Measurements from ENCODE around the gene MACROD2. TPM values are rescaled to one million over a fixed set of nuclear protein-coding genes. Genes with fewer than 3 reads are reported as not detected.

The MACROD2 gene
- total and polyA plus RNA-seq, 4 donors, result 0.66 to 10.5 (median 3.3) TPM

DNA sequence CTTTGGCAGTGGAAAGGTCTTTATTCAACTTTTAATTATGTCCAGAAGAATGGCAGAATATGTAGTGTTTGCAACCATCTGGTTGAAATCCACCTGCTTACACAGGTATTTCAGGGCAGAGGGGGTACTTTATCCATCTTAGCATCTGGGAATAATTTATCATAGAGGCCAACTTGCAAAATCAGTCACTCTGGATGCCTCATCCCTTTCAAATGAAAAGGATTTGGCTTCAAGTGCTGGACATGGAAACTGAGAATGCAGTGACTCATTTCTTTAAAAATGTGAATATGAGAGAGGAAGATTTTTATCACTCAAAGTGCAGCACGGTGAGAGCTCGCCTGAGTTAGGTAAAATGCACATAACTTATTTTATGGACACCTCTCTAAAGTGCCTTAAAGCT, 1819.6 kb downstream of the MACROD2 start:
- Histone ChIP-seq H3K4me1 (ENCODE audit: control insufficient read depth in 4 of 4, insufficient read depth in 4 of 4, low read length in 3 of 4) (peaks cover 6 to 25% (median 16%) of the 10 kb centered on the region in 4 donors), H3K9ac (ENCODE audit: low read depth in 1 of 2, low read length in 2 of 2) (no peak overlapping the region), H3K27ac (ENCODE audit: low read depth in 1 of 2, low read length in 2 of 2) (no peak overlapping the region), H3K4me3 (ENCODE audit: low read depth in 1 of 3, low read length in 3 of 3) (no peak overlapping the region), H3K36me3 (ENCODE audit: control insufficient read depth in 4 of 4, insufficient read depth in 3 of 4, low read depth in 1 of 4, low read length in 3 of 4) (no peaks in the 10 kb centered on the region), H3K9me3 (ENCODE audit: control insufficient read depth in 4 of 4, low read length in 3 of 4) (no peaks in the 10 kb centered on the region), H3K27me3 (ENCODE audit: control insufficient read depth in 4 of 4, insufficient read depth in 4 of 4, low read length in 3 of 4) (no peaks in the 10 kb centered on the region)
- 81% methylated on average over 2 of the region's 2 CpGs for WGBS
- DNase-seq (ENCODE audit: low spot score), result no peak
- TF ChIP-seq, protein P1, sequence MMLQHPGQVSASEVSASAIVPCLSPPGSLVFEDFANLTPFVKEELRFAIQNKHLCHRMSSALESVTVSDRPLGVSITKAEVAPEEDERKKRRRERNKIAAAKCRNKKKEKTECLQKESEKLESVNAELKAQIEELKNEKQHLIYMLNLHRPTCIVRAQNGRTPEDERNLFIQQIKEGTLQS (IDR thresholded peaks at IDR 0.05), result no peak
- TF ChIP-seq RXRA (IDR thresholded peaks at IDR 0.05), result no peak
- TF ChIP-seq HNF4A (conservative IDR thresholded peaks at IDR 0.05), result no peak
- TF ChIP-seq CTCF (IDR thresholded peaks at IDR 0.05; ENCODE audit: low read depth, low read length, missing input control), result no peak
- no peak for TF ChIP-seq HNF4G (IDR thresholded peaks at IDR 0.05)
- TF ChIP-seq JUND (IDR thresholded peaks at IDR 0.05), result no peak
- TF ChIP-seq NR2F2 (IDR thresholded peaks at IDR 0.05), result no peak
- TF ChIP-seq YY1 (IDR thresholded peaks at IDR 0.05), result no peak
- no peak for TF ChIP-seq REST (IDR thresholded peaks at IDR 0.05)
- no peak for TF ChIP-seq EGR1 (IDR thresholded peaks at IDR 0.05; ENCODE audit: low read depth in 2 of 2)
- no peak for TF ChIP-seq GABPA (IDR thresholded peaks at IDR 0.05 in 1 of 2, conservative IDR thresholded peaks at IDR 0.05 in 1 of 2)
- no peak for TF ChIP-seq MAX (IDR thresholded peaks at IDR 0.05)
- no peak for TF ChIP-seq SP1 (IDR thresholded peaks at IDR 0.05)
- TF ChIP-seq RAD21 (IDR thresholded peaks at IDR 0.05), result no peak
- no peak for TF ChIP-seq FOXA2 (IDR thresholded peaks at IDR 0.05)
- TF ChIP-seq, protein P2, sequence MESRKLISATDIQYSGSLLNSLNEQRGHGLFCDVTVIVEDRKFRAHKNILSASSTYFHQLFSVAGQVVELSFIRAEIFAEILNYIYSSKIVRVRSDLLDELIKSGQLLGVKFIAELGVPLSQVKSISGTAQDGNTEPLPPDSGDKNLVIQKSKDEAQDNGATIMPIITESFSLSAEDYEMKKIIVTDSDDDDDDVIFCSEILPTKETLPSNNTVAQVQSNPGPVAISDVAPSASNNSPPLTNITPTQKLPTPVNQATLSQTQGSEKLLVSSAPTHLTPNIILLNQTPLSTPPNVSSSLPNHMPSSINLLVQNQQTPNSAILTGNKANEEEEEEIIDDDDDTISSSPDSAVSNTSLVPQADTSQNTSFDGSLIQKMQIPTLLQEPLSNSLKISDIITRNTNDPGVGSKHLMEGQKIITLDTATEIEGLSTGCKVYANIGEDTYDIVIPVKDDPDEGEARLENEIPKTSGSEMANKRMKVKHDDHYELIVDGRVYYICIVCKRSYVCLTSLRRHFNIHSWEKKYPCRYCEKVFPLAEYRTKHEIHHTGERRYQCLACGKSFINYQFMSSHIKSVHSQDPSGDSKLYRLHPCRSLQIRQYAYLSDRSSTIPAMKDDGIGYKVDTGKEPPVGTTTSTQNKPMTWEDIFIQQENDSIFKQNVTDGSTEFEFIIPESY (IDR thresholded peaks at IDR 0.05), result no peak
- no peak for TF ChIP-seq FOXA1 (IDR thresholded peaks at IDR 0.05)

DNA sequence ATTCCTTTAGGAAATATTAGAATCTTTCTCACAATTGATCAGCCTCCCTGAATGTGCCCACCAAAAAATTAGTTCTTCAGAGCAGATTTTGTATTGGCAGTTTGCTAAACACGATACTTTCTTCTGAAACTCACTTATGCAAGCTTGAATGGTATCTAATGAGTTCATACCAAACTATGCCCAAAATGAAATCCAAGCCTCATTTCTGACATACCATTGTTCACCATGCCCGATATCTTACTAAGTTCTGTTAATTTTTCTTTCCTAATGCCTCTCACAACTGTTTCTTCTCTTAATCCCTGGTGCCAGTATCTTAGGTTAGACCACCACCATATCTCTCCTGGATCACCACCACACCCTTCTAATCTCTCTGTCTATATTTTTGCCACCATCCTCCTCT, 1822.0 kb downstream of the MACROD2 start:
- H3K4me3 ChIP-seq (ENCODE audit: low read depth in 1 of 3, low read length in 3 of 3), result no peak overlapping the region
- DNase-seq (ENCODE audit: low spot score), result no peak
- no peaks in the 10 kb centered on the region for H3K9me3 ChIP-seq (ENCODE audit: control insufficient read depth in 4 of 4, low read length in 3 of 4)
- TF ChIP-seq GABPA (IDR thresholded peaks at IDR 0.05 in 1 of 2, conservative IDR thresholded peaks at IDR 0.05 in 1 of 2) (no peak), FOXA2 (IDR thresholded peaks at IDR 0.05) (no peak), TAF1 (conservative IDR thresholded peaks at IDR 0.05) (no peak)
- no peak overlapping the region for H3K9ac ChIP-seq (ENCODE audit: low read depth in 1 of 2, low read length in 2 of 2)
- H3K27me3 ChIP-seq (ENCODE audit: control insufficient read depth in 4 of 4, insufficient read depth in 4 of 4, low read length in 3 of 4), result no peaks in the 10 kb centered on the region
- H3K27ac ChIP-seq (ENCODE audit: low read depth in 1 of 2, low read length in 2 of 2), result no peak overlapping the region
- no peaks in the 10 kb centered on the region for H3K36me3 ChIP-seq (ENCODE audit: control insufficient read depth in 4 of 4, insufficient read depth in 3 of 4, low read depth in 1 of 4, low read length in 3 of 4)
- WGBS, result 94% methylated on average over 2 of the region's 2 CpGs
- H3K4me1 ChIP-seq (ENCODE audit: control insufficient read depth in 4 of 4, insufficient read depth in 4 of 4, low read length in 3 of 4), result peaks cover 6 to 25% (median 16%) of the 10 kb centered on the region in 4 donors

Measured in liver (tissue), 9 donors.